Stimulated activated CD4-positive, alpha-beta T cell treated with anti-CD3 and anti-CD28 coated beads, Interleukin-1b, Interleukin-23, amount 100 ng/mL, for 4 hours (primary cell): ENCODE measurements around the gene YPEL3.

Experiments
- DNase-seq, 2 donors: peaks; one replicate each; pipeline ENCODE4 v3.0.0-alpha.2; 2020; ENCODE audit warnings: low read depth in 2 of 2

YPEL3 gene

GRCh38 chr16:30049871-30050270 lies 46.1 kb downstream of the YPEL3 start:
- DNase-seq = no peak

- DNase-seq = no peak
Observed at GRCh38 chr16:30046588-30046987, 49.4 kb downstream of the YPEL3 start.

GRCh38 chr16:30046178-30046577 lies 49.8 kb downstream of the YPEL3 start:
- DNase-seq = no peak
